Activated B cell treated with CpG ODN at 0.5 μM for 24 hours (primary cell): ENCODE results near the gene RAB3IP. TPM values are rescaled to one million over a fixed set of nuclear protein-coding genes. Genes with fewer than 3 reads are reported as not detected.

ENCODE experiments used
- ATAC-seq: fragments of 200-7000 bp; cut with Tn5 transposase; one replicate; pipeline ENCODE4 v1.10.0; 2021; ENCODE audit warnings: low read depth, mild to moderate bottlenecking, moderate library complexity
- CTCF ChIA-PET: fragments of 350-600 bp; sonication (Branson Sonifier 250); formaldehyde crosslinking; loops from one replicate; lab custom pipeline; 2021; ENCODE audit warnings: antibody characterized with exemption; lab: Charles Lee
- POLR2A ChIA-PET: fragments of 350-600 bp; sonication (Branson Sonifier 250); formaldehyde crosslinking; loops from one replicate; lab custom pipeline; 2021; ENCODE audit warnings: antibody characterized with exemption; lab: Charles Lee
- DNase-seq: peaks from one replicate; pipeline ENCODE4 v3.0.0; 2022
- H3K27ac Mint-ChIP-seq: one replicate; pipeline ENCODE4 v1.8.0; 2020; ENCODE audit warnings: mixed read lengths
- H3K27me3 Mint-ChIP-seq: one replicate; pipeline ENCODE4 v1.8.0; 2021; ENCODE audit warnings: mixed read lengths
- H3K36me3 Mint-ChIP-seq: one replicate; pipeline ENCODE4 v1.8.0; 2021; ENCODE audit warnings: low read depth, mixed read lengths
- H3K4me1 Mint-ChIP-seq: one replicate; pipeline ENCODE4 v1.8.0; 2021; ENCODE audit warnings: mixed read lengths
- H3K4me3 Mint-ChIP-seq: one replicate; pipeline ENCODE4 v1.8.0; 2020; ENCODE audit warnings: mild to moderate bottlenecking, mixed read lengths
- H3K9me3 Mint-ChIP-seq: one replicate; pipeline ENCODE4 v1.8.0; 2020; ENCODE audit warnings: mixed read lengths
- CTCF ChIP-seq: fragments of 200-600 bp; IDR thresholded peaks from one replicate; pipeline ENCODE4 v1.8.0; 2022; ENCODE audit warnings: antibody characterized with exemption, mild to moderate bottlenecking
- intact Hi-C: fragments of 100-400 bp; cut with micrococcal nuclease; formaldehyde crosslinking; loops from one replicate; pipeline ENCODE4 v1.15.1; 2024
- total RNA-seq: library from RNA; stranded (reverse); gene quantifications from 2 replicates; pipeline ENCODE4 v1.2.3, GENCODE V29; 2022

Gene RAB3IP
- total RNA-seq, 1 donor from 2014 or later = 37.9 TPM

GRCh38 chr12:69698769-69699540, 39.7 kb upstream of the RAB3IP start, which contains the start of gene BEST3:
TSS of gene BEST3 (minus strand) at chr12:69699303. CDS start at chr12:69697798, 1,505 bp downstream.
- ChIA-PET POLR2A (no interaction called here), CTCF (no interaction called here)
- H3K9me3 Mint-ChIP-seq = no peaks in the 10 kb centered on the region
- H3K27me3 Mint-ChIP-seq = peaks cover 3% of the 10 kb centered on the region
- H3K27ac Mint-ChIP-seq = no peak within 1 kb of the TSS
- H3K36me3 Mint-ChIP-seq = no peaks in the 10 kb centered on the region
- peak within 1 kb of the TSS; percentile 0 for H3K4me3 Mint-ChIP-seq
- no peak for DNase-seq
- no peak for TF ChIP-seq CTCF
- no peaks in the 10 kb centered on the region for H3K4me1 Mint-ChIP-seq
- no peak for ATAC-seq
- intact Hi-C loops = no loop called here

- Mint-ChIP-seq H3K27me3 (peaks cover 10% of the 10 kb centered on the region), H3K27ac (no peak overlapping the region), H3K4me3 (no peak overlapping the region), H3K9me3 (no peaks in the 10 kb centered on the region), H3K36me3 (no peaks in the 10 kb centered on the region), H3K4me1 (no peaks in the 10 kb centered on the region)
- intact Hi-C loops = no loop called here
- DNase-seq (no peak), ATAC-seq (no peak)
- CTCF ChIA-PET = no interaction called here
- TF ChIP-seq CTCF = no peak
- POLR2A ChIA-PET = no interaction called here
These were observed 36.8 kb upstream of the RAB3IP start for GRCh38 chr12:69701826-69702225.

GRCh38 chr12:69703146-69703642, 35.5 kb upstream of the RAB3IP start:
- intact Hi-C loops = no loop called here
- DNase-seq (no peak), ATAC-seq (no peak)
- ChIA-PET POLR2A (no interaction called here), CTCF (no interaction called here)
- H3K27ac Mint-ChIP-seq = no peak overlapping the region
- H3K4me3 Mint-ChIP-seq = no peak overlapping the region
- H3K27me3 Mint-ChIP-seq = peaks cover 8% of the 10 kb centered on the region
- H3K9me3 Mint-ChIP-seq = no peaks in the 10 kb centered on the region
- H3K4me1 Mint-ChIP-seq = no peaks in the 10 kb centered on the region
- TF ChIP-seq CTCF = no peak
- H3K36me3 Mint-ChIP-seq = no peaks in the 10 kb centered on the region

GRCh38 chr12:69704357-69704756, 34.3 kb upstream of the RAB3IP start:
- H3K36me3 Mint-ChIP-seq = no peaks in the 10 kb centered on the region
- TF ChIP-seq CTCF = no peak
- ATAC-seq (no peak), DNase-seq (no peak)
- ChIA-PET POLR2A (no interaction called here), CTCF (no interaction called here)
- no peak overlapping the region for H3K27ac Mint-ChIP-seq
- H3K4me3 Mint-ChIP-seq = no peak overlapping the region
- peaks cover 8% of the 10 kb centered on the region for H3K27me3 Mint-ChIP-seq
- intact Hi-C loops = no loop called here
- H3K9me3 Mint-ChIP-seq = no peaks in the 10 kb centered on the region
- H3K4me1 Mint-ChIP-seq = no peaks in the 10 kb centered on the region

GRCh38 chr12:69708649-69709048, 30.0 kb upstream of the RAB3IP start:
- CTCF ChIA-PET = no interaction called here
- Mint-ChIP-seq H3K27me3 (peaks cover 8% of the 10 kb centered on the region), H3K4me1 (no peaks in the 10 kb centered on the region), H3K36me3 (no peaks in the 10 kb centered on the region), H3K9me3 (no peaks in the 10 kb centered on the region), H3K27ac (no peak overlapping the region), H3K4me3 (no peak overlapping the region)
- no peak for TF ChIP-seq CTCF
- POLR2A ChIA-PET = no interaction called here
- ATAC-seq (no peak), DNase-seq (no peak)
- intact Hi-C loops = no loop called here
